ENCODE measurements around the gene TMC6. TPM values are rescaled to one million over a fixed set of nuclear protein-coding genes. Genes with fewer than 3 reads are reported as not detected.
A peak's percentile ranks its signal among the peaks of the same experiment; 100 is the strongest.

Gene TMC6
- total and polyA plus RNA-seq, 2 of the 13 experiments (the other 11 are each of a cell fraction or from before 2014, with no cell fraction given), result 48.4 to 99.1 TPM

DNA sequence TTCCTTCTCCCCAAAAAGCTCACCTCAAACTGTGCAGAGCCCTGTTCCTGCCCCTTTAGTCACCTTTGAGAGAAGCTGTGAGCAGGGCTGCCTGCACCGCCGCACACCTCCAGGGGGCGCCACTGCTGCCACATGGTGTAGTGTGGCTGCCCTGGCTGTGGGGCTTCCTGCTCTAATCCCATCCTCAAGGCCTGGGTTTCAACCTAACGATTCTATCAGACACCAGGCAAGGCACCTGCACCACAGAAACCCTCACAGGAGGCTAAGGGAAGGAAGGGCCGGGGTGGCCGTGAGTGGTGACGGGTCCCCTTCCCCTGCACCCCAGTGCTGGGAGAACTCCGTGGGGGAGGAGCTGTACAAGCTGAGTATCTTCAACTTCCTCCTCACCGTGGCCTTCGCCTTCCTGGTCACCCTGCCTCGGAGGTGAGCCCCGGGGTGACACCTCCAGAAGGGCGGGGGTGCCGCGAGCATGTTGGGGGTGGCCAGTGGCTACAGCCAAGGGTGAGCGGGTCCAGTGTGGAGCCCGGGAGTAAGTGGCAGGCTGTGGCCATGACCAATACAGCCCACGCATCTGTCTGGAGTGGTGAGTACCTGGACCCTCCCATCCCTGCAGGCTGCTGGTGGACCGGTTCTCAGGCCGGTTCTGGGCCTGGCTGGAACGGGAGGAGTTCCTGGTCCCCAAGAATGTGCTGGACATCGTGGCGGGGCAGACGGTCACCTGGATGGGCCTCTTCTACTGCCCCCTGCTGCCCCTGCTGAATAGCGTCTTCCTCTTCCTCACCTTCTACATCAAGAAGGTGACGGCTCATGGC is 9.0 kb upstream of the TMC6 start (continued):
- TF ChIP-seq, protein P1, sequence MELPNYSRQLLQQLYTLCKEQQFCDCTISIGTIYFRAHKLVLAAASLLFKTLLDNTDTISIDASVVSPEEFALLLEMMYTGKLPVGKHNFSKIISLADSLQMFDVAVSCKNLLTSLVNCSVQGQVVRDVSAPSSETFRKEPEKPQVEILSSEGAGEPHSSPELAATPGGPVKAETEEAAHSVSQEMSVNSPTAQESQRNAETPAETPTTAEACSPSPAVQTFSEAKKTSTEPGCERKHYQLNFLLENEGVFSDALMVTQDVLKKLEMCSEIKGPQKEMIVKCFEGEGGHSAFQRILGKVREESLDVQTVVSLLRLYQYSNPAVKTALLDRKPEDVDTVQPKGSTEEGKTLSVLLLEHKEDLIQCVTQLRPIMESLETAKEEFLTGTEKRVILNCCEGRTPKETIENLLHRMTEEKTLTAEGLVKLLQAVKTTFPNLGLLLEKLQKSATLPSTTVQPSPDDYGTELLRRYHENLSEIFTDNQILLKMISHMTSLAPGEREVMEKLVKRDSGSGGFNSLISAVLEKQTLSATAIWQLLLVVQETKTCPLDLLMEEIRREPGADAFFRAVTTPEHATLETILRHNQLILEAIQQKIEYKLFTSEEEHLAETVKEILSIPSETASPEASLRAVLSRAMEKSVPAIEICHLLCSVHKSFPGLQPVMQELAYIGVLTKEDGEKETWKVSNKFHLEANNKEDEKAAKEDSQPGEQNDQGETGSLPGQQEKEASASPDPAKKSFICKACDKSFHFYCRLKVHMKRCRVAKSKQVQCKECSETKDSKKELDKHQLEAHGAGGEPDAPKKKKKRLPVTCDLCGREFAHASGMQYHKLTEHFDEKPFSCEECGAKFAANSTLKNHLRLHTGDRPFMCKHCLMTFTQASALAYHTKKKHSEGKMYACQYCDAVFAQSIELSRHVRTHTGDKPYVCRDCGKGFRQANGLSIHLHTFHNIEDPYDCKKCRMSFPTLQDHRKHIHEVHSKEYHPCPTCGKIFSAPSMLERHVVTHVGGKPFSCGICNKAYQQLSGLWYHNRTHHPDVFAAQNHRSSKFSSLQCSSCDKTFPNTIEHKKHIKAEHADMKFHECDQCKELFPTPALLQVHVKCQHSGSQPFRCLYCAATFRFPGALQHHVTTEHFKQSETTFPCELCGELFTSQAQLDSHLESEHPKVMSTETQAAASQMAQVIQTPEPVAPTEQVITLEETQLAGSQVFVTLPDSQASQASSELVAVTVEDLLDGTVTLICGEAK (IDR thresholded peaks at IDR 0.05), result no peak
- TF ChIP-seq, protein P1 (CRISPR knock-in tag; IDR thresholded peaks at IDR 0.05), result no peak
- TF ChIP-seq, protein P2, sequence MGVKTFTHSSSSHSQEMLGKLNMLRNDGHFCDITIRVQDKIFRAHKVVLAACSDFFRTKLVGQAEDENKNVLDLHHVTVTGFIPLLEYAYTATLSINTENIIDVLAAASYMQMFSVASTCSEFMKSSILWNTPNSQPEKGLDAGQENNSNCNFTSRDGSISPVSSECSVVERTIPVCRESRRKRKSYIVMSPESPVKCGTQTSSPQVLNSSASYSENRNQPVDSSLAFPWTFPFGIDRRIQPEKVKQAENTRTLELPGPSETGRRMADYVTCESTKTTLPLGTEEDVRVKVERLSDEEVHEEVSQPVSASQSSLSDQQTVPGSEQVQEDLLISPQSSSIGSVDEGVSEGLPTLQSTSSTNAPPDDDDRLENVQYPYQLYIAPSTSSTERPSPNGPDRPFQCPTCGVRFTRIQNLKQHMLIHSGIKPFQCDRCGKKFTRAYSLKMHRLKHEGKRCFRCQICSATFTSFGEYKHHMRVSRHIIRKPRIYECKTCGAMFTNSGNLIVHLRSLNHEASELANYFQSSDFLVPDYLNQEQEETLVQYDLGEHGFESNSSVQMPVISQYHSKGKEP (CRISPR knock-in tag; IDR thresholded peaks at IDR 0.05), result no peak
- TF ChIP-seq, protein P3, sequence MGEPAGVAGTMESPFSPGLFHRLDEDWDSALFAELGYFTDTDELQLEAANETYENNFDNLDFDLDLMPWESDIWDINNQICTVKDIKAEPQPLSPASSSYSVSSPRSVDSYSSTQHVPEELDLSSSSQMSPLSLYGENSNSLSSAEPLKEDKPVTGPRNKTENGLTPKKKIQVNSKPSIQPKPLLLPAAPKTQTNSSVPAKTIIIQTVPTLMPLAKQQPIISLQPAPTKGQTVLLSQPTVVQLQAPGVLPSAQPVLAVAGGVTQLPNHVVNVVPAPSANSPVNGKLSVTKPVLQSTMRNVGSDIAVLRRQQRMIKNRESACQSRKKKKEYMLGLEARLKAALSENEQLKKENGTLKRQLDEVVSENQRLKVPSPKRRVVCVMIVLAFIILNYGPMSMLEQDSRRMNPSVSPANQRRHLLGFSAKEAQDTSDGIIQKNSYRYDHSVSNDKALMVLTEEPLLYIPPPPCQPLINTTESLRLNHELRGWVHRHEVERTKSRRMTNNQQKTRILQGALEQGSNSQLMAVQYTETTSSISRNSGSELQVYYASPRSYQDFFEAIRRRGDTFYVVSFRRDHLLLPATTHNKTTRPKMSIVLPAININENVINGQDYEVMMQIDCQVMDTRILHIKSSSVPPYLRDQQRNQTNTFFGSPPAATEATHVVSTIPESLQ (CRISPR knock-in tag; conservative IDR thresholded peaks at IDR 0.05), result no peak
- TF ChIP-seq ZSCAN22 (CRISPR knock-in tag; IDR thresholded peaks at IDR 0.05) (no peak), ZNF563 (CRISPR knock-in tag; IDR thresholded peaks at IDR 0.05) (peak; percentile 21; the same call in 1 of the 2 replicates), ZNF230 (CRISPR knock-in tag; IDR thresholded peaks at IDR 0.05) (no peak)
- TF ChIP-seq, protein P4, sequence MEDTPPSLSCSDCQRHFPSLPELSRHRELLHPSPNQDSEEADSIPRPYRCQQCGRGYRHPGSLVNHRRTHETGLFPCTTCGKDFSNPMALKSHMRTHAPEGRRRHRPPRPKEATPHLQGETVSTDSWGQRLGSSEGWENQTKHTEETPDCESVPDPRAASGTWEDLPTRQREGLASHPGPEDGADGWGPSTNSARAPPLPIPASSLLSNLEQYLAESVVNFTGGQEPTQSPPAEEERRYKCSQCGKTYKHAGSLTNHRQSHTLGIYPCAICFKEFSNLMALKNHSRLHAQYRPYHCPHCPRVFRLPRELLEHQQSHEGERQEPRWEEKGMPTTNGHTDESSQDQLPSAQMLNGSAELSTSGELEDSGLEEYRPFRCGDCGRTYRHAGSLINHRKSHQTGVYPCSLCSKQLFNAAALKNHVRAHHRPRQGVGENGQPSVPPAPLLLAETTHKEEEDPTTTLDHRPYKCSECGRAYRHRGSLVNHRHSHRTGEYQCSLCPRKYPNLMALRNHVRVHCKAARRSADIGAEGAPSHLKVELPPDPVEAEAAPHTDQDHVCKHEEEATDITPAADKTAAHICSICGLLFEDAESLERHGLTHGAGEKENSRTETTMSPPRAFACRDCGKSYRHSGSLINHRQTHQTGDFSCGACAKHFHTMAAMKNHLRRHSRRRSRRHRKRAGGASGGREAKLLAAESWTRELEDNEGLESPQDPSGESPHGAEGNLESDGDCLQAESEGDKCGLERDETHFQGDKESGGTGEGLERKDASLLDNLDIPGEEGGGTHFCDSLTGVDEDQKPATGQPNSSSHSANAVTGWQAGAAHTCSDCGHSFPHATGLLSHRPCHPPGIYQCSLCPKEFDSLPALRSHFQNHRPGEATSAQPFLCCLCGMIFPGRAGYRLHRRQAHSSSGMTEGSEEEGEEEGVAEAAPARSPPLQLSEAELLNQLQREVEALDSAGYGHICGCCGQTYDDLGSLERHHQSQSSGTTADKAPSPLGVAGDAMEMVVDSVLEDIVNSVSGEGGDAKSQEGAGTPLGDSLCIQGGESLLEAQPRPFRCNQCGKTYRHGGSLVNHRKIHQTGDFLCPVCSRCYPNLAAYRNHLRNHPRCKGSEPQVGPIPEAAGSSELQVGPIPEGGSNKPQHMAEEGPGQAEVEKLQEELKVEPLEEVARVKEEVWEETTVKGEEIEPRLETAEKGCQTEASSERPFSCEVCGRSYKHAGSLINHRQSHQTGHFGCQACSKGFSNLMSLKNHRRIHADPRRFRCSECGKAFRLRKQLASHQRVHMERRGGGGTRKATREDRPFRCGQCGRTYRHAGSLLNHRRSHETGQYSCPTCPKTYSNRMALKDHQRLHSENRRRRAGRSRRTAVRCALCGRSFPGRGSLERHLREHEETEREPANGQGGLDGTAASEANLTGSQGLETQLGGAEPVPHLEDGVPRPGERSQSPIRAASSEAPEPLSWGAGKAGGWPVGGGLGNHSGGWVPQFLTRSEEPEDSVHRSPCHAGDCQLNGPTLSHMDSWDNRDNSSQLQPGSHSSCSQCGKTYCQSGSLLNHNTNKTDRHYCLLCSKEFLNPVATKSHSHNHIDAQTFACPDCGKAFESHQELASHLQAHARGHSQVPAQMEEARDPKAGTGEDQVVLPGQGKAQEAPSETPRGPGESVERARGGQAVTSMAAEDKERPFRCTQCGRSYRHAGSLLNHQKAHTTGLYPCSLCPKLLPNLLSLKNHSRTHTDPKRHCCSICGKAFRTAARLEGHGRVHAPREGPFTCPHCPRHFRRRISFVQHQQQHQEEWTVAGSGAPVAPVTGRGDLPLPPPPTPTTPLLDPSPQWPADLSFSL (CRISPR knock-in tag; IDR thresholded peaks at IDR 0.05), result no peak; the same call in 1 of the 2 replicates

Data from HepG2 (cell line).